Activated CD8-positive, alpha-beta T cell treated with anti-CD3 and anti-CD28 coated beads for 36 hours (primary cell): ENCODE measurements around the gene WDR82. TPM values are rescaled to one million over a fixed set of nuclear protein-coding genes. Genes with fewer than 3 reads are reported as not detected.

Experiments
- ATAC-seq: fragments of 200-7000 bp; cut with Tn5 transposase; one replicate; pipeline ENCODE4 v1.10.0; 2021; ENCODE audit warnings: mild to moderate bottlenecking, moderate library complexity
- CTCF ChIA-PET: fragments of 350-600 bp; sonication (Branson Sonifier 250); formaldehyde crosslinking; loops from one replicate; lab custom pipeline; 2021; ENCODE audit warnings: antibody characterized with exemption; lab: Charles Lee
- POLR2A ChIA-PET: fragments of 350-600 bp; sonication (Branson Sonifier 250); formaldehyde crosslinking; loops from one replicate; lab custom pipeline; 2021; ENCODE audit warnings: antibody characterized with exemption; lab: Charles Lee
- DNase-seq: peaks from one replicate; pipeline ENCODE4 v3.0.0-alpha.2; 2020
- H3K27ac Mint-ChIP-seq: one replicate; pipeline ENCODE4 v1.8.0; 2021; ENCODE audit warnings: mild to moderate bottlenecking, mixed read lengths
- H3K27me3 Mint-ChIP-seq: one replicate; pipeline ENCODE4 v1.8.0; 2021; ENCODE audit warnings: mixed read lengths
- H3K36me3 Mint-ChIP-seq: one replicate; pipeline ENCODE4 v1.8.0; 2021; ENCODE audit warnings: low read depth, mixed read lengths
- H3K4me1 Mint-ChIP-seq: one replicate; pipeline ENCODE4 v1.8.0; 2021; ENCODE audit warnings: low read depth, mixed read lengths
- H3K4me3 Mint-ChIP-seq: one replicate; pipeline ENCODE4 v1.8.0; 2021; ENCODE audit warnings: mild to moderate bottlenecking, moderate library complexity, mixed read lengths
- H3K9me3 Mint-ChIP-seq: one replicate; pipeline ENCODE4 v1.8.0; 2021; ENCODE audit warnings: mixed read lengths
- intact Hi-C: fragments of 100-400 bp; cut with micrococcal nuclease; formaldehyde crosslinking; loops from one replicate; pipeline ENCODE4 v1.10.0; 2022
- total RNA-seq, 2 experiments: library from RNA; stranded (reverse); gene quantifications; one replicate each; pipeline ENCODE4 v1.2.3, GENCODE V29; 2021
- TF ChIP-seq, protein P1 (sequence below): fragments of 200-600 bp; IDR thresholded peaks from one replicate; pipeline ENCODE4 v1.8.0; 2022; ENCODE audit warnings: antibody characterized with exemption, mild to moderate bottlenecking

WDR82 gene
- total RNA-seq, 2 experiments from 2014 or later, result 103 to 105 TPM

DNA sequence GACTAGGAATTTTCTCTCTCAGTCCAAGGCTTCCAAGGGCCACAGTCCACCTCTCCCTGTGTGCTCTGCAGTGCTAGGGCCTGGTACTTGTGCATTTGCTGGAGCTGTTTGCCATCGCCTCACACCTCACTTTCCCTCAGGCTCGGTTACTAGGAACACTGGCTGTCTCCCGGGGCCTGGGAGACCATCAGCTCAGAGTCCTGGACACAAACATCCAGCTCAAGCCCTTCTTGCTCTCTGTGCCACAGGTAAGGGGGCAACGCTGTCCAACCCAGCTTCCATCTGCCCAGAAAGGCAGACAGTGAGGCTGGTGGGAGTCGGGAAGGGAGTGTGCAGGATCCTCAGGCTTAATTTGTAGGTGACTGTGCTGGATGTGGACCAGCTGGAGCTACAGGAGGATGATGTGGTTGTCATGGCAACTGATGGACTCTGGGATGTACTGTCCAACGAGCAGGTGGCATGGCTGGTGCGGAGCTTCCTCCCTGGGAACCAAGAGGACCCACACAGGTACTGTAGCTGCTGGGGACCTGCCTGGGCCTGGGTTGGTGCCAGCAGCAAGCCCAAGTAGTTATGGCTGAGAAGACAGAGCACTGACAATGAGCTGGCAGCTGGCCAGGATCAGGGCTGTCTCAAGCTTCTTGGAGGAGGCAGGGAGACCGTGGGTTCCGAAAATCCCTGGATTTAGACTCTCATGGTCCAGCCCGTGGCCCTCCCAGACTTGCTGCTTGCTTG is 29.5 kb downstream of the WDR82 start:
- peaks cover 74% of the 10 kb centered on the region for H3K4me1 Mint-ChIP-seq
- H3K27me3 Mint-ChIP-seq, result no peaks in the 10 kb centered on the region
- H3K9me3 Mint-ChIP-seq, result no peaks in the 10 kb centered on the region
- TF ChIP-seq, protein P1, sequence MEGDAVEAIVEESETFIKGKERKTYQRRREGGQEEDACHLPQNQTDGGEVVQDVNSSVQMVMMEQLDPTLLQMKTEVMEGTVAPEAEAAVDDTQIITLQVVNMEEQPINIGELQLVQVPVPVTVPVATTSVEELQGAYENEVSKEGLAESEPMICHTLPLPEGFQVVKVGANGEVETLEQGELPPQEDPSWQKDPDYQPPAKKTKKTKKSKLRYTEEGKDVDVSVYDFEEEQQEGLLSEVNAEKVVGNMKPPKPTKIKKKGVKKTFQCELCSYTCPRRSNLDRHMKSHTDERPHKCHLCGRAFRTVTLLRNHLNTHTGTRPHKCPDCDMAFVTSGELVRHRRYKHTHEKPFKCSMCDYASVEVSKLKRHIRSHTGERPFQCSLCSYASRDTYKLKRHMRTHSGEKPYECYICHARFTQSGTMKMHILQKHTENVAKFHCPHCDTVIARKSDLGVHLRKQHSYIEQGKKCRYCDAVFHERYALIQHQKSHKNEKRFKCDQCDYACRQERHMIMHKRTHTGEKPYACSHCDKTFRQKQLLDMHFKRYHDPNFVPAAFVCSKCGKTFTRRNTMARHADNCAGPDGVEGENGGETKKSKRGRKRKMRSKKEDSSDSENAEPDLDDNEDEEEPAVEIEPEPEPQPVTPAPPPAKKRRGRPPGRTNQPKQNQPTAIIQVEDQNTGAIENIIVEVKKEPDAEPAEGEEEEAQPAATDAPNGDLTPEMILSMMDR, result no peak
- peaks cover 79% of the 10 kb centered on the region for H3K36me3 Mint-ChIP-seq
- POLR2A ChIA-PET, result interaction anchor here (1.8 to 33.3 kb wide), 4 partner anchors 9 to 29 kb away, joined by 11 to 949 read pairs (median 54); partner anchors contain the start of genes GLYCTK, TWF2 and WDR82
- DNase-seq (no peak), ATAC-seq (no peak)
- CTCF ChIA-PET, result interaction anchor here (1.1 to 3.9 kb wide), 9 partner anchors 9 to 90 kb away, joined by 3 to 21 read pairs (median 5); partner anchors contain the start of gene WDR82
- intact Hi-C loops, result no loop called here
- H3K27ac Mint-ChIP-seq, result peak overlapping the region; percentile 79
- peak overlapping the region; percentile 28 for H3K4me3 Mint-ChIP-seq

DNA sequence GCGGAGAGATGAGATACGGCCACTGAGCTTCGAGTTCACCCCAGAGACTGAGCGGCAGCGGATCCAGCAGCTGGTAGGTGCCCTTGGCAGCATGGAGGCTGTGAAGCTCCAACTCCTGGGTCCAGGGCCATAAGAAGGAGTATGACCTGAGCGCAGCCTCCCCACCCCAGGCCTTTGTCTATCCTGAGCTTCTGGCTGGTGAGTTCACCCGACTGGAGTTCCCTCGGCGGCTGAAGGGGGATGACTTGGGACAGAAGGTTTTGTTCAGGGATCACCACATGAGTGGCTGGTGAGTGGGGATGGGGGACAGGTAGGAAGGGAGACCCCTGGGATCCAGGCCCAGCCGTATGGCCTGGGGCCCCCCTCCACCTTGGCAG is 30.3 kb downstream of the WDR82 start:
- DNase-seq, result no peak
- Mint-ChIP-seq H3K9me3 (peaks cover 4% of the 10 kb centered on the region), H3K27ac (peak overlapping the region; percentile 94), H3K4me1 (peaks cover 74% of the 10 kb centered on the region), H3K4me3 (peak overlapping the region; percentile 94), H3K36me3 (peaks cover 80% of the 10 kb centered on the region), H3K27me3 (no peaks in the 10 kb centered on the region)
- no peak for ATAC-seq
- intact Hi-C loops, result no loop called here
- ChIA-PET CTCF (interaction anchor here (0.6 to 1.8 kb wide), 10 partner anchors 8 to 91 kb away, joined by 3 to 8 read pairs (median 4); partner anchors contain the start of gene WDR82), POLR2A (interaction anchor here (1.8 to 33.3 kb wide), 4 partner anchors 8 to 29 kb away, joined by 11 to 949 read pairs (median 54); partner anchors contain the start of genes GLYCTK, TWF2 and WDR82)
- TF ChIP-seq, protein P1, result no peak

DNA sequence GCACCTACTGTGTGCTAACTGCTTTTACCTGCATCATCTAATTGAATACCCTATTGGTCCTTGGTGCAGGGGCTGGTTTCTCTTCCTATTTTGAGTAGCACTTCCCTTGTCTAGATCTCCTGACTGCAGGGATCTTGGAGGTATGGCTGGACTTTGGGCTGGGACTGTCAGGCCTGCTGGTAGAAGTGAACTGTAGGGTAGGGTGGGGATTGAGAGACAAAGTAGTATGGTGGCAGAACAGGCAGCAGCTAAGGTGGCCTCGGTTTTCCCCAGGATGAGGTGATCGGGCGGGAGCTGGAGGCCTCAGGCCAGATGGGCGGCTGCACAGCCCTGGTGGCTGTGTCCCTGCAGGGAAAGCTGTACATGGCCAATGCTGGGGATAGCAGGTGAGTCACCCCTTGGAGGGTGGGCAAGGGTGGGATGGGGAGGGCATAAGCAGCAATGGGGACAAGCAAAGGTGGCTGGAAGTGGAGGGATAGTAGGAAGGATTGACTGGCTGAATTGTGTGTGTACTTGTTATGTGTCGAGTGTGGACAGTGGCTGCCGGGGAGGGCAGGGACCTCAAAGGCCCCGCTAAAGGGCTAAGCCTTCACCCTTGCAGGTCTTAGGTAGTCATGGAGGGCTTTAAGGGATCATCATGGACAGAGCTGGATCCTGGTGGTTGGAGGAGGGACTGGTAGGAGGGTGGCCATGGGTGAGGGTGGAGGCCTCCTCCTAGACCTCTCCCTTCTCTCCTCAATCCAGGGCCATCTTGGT is 30.9 kb downstream of the WDR82 start:
- ATAC-seq (no peak), DNase-seq (no peak)
- intact Hi-C loops, result no loop called here
- Mint-ChIP-seq H3K36me3 (peaks cover 78% of the 10 kb centered on the region), H3K4me3 (peak overlapping the region; percentile 94), H3K27me3 (no peaks in the 10 kb centered on the region), H3K4me1 (peaks cover 72% of the 10 kb centered on the region), H3K27ac (peak overlapping the region; percentile 94), H3K9me3 (peaks cover 4% of the 10 kb centered on the region)
- POLR2A ChIA-PET, result interaction anchor here (1.8 to 33.3 kb wide), 4 partner anchors 7 to 30 kb away, joined by 11 to 949 read pairs (median 54); partner anchors contain the start of genes GLYCTK, TWF2 and WDR82
- CTCF ChIA-PET, result interaction anchor here (0.6 to 1.8 kb wide), 9 partner anchors 12 to 92 kb away, joined by 3 to 8 read pairs (median 5); partner anchors contain the start of gene WDR82
- TF ChIP-seq, protein P1, result no peak

DNA sequence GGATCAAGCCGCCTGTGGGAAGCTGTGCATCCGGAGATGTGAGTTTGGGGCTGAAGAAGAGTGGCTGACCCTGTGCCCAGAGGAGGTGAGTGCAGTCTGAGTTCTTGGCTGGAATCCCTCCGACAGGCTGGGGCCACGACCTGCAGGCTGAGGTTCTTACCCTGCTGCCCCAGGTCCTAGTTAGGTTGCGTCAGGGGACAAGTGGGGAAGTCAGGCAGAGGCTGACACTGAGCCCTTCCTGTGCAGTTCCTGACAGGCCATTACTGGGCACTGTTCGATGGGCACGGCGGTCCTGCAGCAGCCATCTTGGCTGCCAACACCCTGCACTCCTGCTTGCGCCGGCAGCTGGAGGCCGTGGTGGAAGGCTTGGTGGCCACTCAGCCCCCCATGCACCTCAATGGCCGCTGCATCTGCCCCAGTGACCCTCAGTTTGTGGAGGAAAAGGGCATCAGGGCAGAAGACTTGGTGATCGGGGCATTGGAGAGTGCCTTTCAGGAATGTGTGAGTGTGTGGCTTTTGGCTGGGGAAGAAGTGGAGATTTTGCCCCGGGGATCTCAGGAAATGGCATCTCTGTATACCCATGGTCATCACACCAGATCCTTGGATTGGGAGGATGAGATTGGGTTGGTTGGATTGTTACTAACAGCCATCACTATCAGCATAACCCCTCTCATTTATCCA is 31.6 kb downstream of the WDR82 start:
- POLR2A ChIA-PET, result interaction anchor here (1.3 to 33.3 kb wide), 5 partner anchors 10 to 31 kb away, joined by 3 to 949 read pairs (median 38); partner anchors contain the start of genes GLYCTK, TWF2 and WDR82
- peaks cover 76% of the 10 kb centered on the region for H3K36me3 Mint-ChIP-seq
- H3K4me1 Mint-ChIP-seq, result peaks cover 71% of the 10 kb centered on the region
- peak overlapping the region; percentile 94 for H3K27ac Mint-ChIP-seq
- H3K9me3 Mint-ChIP-seq, result peaks cover 4% of the 10 kb centered on the region
- intact Hi-C loops, result no loop called here
- no peaks in the 10 kb centered on the region for H3K27me3 Mint-ChIP-seq
- peak; percentile 5 for ATAC-seq
- TF ChIP-seq, protein P1, result no peak
- CTCF ChIA-PET, result interaction anchor here (0.6 to 2.0 kb wide), 5 partner anchors 12 to 92 kb away, joined by 3 to 6 read pairs (median 5); no protein-coding TSS in a partner anchor
- peak overlapping the region; percentile 94 for H3K4me3 Mint-ChIP-seq
- DNase-seq, result peak; percentile 47
